ENCODE measurements around the gene DLK2. TPM values are rescaled to one million over a fixed set of nuclear protein-coding genes. Genes with fewer than 3 reads are reported as not detected.
"Not testable (repeated sequence)": the region's sequence is repeated elsewhere in the genome, so short reads cannot be mapped to it uniquely, and the experiment has no call there.

Gene DLK2
- polyA plus RNA-seq (2012; ENCODE audit: insufficient read depth, insufficient read length) = 7.2 TPM

DNA sequence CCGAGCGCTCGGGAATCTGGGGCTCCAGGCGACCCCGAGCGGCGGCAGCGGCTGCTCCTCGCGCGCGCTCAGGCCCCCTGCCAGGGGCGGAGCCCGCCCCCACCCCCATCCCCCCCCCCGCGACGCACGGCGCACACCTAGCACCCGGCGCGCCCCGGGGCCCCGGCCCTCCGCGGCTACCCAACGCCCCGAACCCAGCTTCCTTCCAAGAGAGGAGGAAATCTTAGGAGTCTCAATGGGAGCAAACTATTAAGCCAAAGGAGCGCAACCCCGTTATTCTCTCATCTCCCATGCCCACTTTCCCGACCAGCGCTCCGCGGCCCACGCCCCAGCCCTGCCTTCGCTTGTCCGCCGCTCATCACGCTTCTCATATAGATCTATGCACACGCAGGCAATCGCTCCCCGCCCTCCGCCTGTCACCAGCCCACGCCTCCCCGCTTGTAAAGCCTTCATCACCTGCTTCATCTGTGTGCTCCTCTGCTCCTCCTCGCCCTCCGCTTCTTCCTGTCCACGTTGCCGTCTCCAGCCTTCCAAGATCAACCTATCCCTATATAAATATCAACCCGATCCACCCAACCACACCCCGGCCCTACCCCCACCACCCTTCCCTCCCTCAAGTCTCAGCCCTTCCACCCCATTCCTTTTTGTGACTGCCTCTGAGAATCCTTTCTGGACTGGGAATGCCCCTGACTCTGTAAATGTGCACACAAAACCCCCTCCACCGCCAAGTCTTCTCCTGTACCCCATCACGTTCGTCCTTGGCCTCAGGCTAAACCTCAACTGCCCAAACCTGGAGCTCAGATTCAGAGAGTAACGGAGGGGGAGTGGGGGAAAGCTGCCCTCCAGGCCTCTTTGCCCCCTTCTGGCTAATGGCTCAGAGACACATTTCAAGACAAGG, at the start of gene DLK2:
TSS of gene DLK2 (minus strand) at position 18 of the 898 bp plus-strand sequence. CDS start 723 bp downstream, outside the sequence.
- DNase-seq (ENCODE audit: low read depth, low spot score) = peak; percentile 19
- peak within 1 kb of the TSS; percentile 49 for H3K4me3 ChIP-seq (ENCODE audit: low read length)

- DNase-seq (ENCODE audit: low read depth, low spot score) = no peak
- H3K4me3 ChIP-seq (ENCODE audit: low read length) = no peak overlapping the region
Measured at GRCh38 chr6:43503443-43503842, 48.1 kb upstream of the DLK2 start.

- DNase-seq (ENCODE audit: low read depth, low spot score) = no peak
- no peak overlapping the region for H3K4me3 ChIP-seq (ENCODE audit: low read length)
Measured at GRCh38 chr6:43502666-43503065, 47.3 kb upstream of the DLK2 start.

- DNase-seq (ENCODE audit: low read depth, low spot score) = no peak
- H3K4me3 ChIP-seq (ENCODE audit: low read length) = no peak overlapping the region
Measured at GRCh38 chr6:43500921-43501320, 45.6 kb upstream of the DLK2 start.

DNA sequence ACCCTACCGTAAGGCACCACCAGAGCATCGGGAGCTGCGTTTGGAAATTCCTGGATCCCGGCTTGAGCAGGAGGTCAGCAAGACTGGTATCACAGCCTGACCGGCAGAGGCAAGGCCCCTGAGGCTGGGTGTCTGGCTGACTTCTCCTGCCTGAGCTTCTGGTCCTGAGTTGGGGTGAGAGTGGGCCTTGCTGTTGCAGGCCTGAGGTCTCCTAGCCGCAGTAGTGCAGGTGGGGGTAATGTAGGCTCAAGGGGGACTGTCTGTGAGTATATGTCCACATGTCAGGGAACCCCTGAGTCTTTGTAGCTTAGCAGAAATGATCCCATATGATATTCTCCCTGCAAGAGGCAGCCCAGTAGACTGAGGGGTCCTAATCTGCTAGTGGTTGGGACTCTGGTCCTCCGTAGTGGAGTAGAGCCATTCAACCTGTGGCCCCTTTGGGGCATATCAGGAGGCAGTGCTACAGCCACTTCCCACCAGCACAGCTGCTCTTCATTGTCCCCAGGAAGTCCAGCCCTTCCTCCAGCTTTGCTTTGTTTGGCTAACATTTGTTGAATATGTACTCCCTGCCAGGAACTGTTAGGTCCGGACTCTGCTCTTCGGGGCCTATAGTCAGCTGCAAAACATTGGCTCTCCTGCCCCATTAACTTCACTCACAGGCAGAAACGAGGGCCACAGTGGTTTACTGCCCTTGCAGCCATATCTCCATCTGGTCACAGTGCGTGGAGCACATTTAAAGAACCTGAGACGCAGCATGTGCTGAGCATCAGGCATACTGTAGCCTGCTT, 43.9 kb upstream of the DLK2 start:
- H3K4me3 ChIP-seq (ENCODE audit: low read length) = no peak overlapping the region
- no peak for DNase-seq (ENCODE audit: low read depth, low spot score)

GRCh38 chr6:43498291-43498690, 42.9 kb upstream of the DLK2 start:
- not testable (repeated sequence) for H3K4me3 ChIP-seq (ENCODE audit: low read length); DNase-seq (ENCODE audit: low read depth, low spot score)

- no peak for DNase-seq (ENCODE audit: low read depth, low spot score)
- no peak overlapping the region for H3K4me3 ChIP-seq (ENCODE audit: low read length)
Measured at GRCh38 chr6:43497689-43498088, 42.3 kb upstream of the DLK2 start.

DNA sequence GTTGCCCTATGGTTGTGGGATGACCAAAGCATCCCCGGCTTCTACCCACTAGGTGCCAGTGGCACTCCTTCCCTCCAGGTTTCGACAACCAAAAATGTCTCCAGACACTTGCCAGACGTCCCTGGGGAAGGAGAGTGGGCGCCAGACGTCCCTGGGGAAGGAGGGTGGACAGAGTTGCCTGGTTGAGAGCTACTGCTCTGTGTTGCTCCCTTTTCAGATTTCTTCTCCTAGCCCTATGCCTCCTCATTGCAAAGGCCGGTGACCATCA, 41.7 kb upstream of the DLK2 start:
- no peak for DNase-seq (ENCODE audit: low read depth, low spot score)
- no peak overlapping the region for H3K4me3 ChIP-seq (ENCODE audit: low read length)

GRCh38 chr6:43496370-43497128, 41.2 kb upstream of the DLK2 start:
- H3K4me3 ChIP-seq (ENCODE audit: low read length) = no peak overlapping the region
- no peak for DNase-seq (ENCODE audit: low read depth, low spot score)

DNA sequence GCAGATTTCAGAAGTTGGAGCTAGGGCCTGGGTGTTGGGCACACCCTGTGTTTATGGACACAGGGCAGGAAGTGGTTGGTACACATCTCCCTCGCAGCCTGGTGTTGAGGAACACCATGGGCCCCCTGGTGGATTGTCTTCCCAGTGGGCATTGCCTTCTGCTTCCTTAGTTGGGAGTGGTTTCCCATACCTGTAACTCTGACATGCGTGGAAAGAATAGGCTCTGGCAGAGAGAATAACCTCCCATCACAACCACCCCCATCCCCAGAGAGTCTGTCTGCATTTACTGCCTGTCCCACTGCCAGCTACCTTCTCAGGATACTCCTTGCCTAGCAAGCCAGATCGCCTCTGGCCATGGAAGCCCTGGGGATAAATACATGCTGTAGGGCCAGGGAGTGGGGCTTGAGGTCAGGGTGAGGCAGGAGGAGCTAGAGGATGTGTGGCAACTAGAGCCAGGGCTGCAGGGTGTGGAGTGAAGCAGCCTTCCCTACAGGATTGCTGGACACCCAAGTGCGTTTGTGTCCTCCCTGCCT, 40.1 kb upstream of the DLK2 start:
- DNase-seq (ENCODE audit: low read depth, low spot score) = peak; percentile 37
- no peak overlapping the region for H3K4me3 ChIP-seq (ENCODE audit: low read length)

DNA sequence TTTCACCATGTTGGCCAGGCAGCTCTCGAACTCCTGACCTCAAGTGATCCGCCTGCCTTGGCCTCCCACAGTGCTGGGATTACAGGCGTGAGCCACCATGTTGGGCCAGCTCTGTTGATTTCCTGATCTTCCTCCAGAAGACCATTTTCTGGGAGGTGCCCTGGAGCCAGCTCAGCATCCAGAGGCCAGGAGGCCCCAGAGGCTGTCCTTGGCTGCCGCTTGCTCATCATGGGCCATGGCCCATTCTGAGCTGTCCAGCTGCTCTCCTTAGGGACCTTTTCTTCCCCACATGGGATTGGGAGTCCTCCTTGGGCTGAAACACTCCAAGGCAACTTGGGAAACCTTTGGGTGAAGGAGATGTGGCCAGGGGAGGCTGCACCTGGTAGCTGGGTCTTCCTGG, 39.4 kb upstream of the DLK2 start:
- no peak for DNase-seq (ENCODE audit: low read depth, low spot score)
- no peak overlapping the region for H3K4me3 ChIP-seq (ENCODE audit: low read length)

DNA sequence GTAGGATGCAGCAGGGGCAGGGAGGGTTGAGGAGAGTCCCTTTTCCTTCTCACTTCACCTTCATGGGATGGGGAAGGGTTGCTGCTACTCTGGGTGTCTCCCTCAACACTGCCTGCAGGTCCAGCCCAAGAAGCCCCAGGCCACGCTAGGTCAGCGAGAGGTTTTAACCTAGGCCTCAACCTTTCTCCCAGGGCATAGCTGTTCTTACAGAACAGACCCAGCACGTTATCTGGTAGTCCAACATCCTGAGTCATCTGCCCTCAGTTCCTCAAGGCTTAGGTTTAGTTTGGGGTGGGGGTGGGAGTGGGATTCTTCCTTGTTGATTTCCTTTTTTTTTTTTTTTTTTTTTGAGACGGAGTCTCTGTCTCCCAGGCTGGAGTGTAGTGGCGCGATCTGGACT, 39.0 kb upstream of the DLK2 start:
- no peak overlapping the region for H3K4me3 ChIP-seq (ENCODE audit: low read length)
- no peak for DNase-seq (ENCODE audit: low read depth, low spot score)

- no peak for DNase-seq (ENCODE audit: low read depth, low spot score)
- H3K4me3 ChIP-seq (ENCODE audit: low read length) = no peak overlapping the region
Measured at GRCh38 chr6:43493833-43494232, 38.5 kb upstream of the DLK2 start.

- H3K4me3 ChIP-seq (ENCODE audit: low read length) = no peak overlapping the region
- DNase-seq (ENCODE audit: low read depth, low spot score) = no peak
Measured at GRCh38 chr6:43493230-43493629, 37.9 kb upstream of the DLK2 start.

GRCh38 chr6:43492673-43493072, 37.3 kb upstream of the DLK2 start:
- DNase-seq (ENCODE audit: low read depth, low spot score) = no peak
- H3K4me3 ChIP-seq (ENCODE audit: low read length) = no peak overlapping the region

GRCh38 chr6:43491750-43492661, 36.7 kb upstream of the DLK2 start:
- no peak for DNase-seq (ENCODE audit: low read depth, low spot score)
- H3K4me3 ChIP-seq (ENCODE audit: low read length) = no peak overlapping the region

DNA sequence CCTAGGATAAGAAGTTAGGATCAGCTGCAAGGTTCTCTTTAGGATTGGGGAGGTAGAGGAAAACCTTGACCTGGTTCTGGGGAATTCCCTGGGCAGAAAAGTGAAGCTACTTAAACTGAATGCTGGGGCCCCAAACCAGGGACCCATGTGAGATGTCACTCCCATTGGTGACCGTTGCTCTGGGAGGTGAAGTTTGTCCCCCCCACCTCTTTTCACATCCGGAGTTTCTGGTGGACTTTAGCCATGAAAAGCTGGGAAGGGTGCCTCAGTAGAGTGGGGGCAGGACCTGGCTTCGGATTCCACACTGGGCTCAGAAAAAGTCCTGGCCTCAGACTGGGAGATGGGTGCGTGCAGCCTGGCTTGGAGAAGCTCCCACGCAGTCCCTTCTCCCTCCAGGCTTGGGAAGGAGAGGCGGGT, 35.2 kb upstream of the DLK2 start:
- no peak overlapping the region for H3K4me3 ChIP-seq (ENCODE audit: low read length)

GRCh38 chr6:43489277-43490072, 34.1 kb upstream of the DLK2 start:
- DNase-seq (ENCODE audit: low read depth, low spot score) = no peak
- no peak overlapping the region for H3K4me3 ChIP-seq (ENCODE audit: low read length)

More for the DNA sequence above, 35.2 kb upstream of the DLK2 start:
- no peak for DNase-seq (ENCODE audit: low read depth, low spot score)

Measured in Jurkat, Clone E6-1 (cell line).